ENCODE data around the gene PPP1R14C.

DNA sequence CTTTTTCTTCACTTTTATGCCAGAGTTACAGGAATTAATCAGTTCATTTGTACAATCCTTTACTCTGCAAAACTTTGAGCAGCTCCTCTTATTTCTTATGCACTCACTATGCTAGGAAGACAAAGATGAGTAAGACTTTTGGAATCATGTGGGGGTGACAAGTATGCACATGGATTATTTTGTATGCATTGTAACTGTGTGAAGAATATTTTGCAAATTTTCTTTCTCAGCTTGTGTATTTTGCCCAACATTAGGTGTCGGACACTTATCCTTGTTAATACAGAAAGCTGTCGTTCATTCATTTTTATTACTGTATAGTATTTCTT is 88.6 kb downstream of the PPP1R14C start:
- TF ChIP-seq, protein P1, sequence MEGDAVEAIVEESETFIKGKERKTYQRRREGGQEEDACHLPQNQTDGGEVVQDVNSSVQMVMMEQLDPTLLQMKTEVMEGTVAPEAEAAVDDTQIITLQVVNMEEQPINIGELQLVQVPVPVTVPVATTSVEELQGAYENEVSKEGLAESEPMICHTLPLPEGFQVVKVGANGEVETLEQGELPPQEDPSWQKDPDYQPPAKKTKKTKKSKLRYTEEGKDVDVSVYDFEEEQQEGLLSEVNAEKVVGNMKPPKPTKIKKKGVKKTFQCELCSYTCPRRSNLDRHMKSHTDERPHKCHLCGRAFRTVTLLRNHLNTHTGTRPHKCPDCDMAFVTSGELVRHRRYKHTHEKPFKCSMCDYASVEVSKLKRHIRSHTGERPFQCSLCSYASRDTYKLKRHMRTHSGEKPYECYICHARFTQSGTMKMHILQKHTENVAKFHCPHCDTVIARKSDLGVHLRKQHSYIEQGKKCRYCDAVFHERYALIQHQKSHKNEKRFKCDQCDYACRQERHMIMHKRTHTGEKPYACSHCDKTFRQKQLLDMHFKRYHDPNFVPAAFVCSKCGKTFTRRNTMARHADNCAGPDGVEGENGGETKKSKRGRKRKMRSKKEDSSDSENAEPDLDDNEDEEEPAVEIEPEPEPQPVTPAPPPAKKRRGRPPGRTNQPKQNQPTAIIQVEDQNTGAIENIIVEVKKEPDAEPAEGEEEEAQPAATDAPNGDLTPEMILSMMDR (IDR thresholded peaks at IDR 0.05) = no peak
- TF ChIP-seq POLR2AphosphoS5 (IDR thresholded peaks at IDR 0.05) (no peak), POLR2A (IDR thresholded peaks at IDR 0.05) (no peak), EP300 (IDR thresholded peaks at IDR 0.05) (no peak)
